ENCODE measurements around the gene PRKAB1.
A peak's percentile ranks its signal among the peaks of the same experiment; 100 is the strongest.
"Not testable (repeated sequence)": the region's sequence is repeated elsewhere in the genome, so short reads cannot be mapped to it uniquely, and the experiment has no call there.

Gene PRKAB1, protein sequence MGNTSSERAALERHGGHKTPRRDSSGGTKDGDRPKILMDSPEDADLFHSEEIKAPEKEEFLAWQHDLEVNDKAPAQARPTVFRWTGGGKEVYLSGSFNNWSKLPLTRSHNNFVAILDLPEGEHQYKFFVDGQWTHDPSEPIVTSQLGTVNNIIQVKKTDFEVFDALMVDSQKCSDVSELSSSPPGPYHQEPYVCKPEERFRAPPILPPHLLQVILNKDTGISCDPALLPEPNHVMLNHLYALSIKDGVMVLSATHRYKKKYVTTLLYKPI

DNA sequence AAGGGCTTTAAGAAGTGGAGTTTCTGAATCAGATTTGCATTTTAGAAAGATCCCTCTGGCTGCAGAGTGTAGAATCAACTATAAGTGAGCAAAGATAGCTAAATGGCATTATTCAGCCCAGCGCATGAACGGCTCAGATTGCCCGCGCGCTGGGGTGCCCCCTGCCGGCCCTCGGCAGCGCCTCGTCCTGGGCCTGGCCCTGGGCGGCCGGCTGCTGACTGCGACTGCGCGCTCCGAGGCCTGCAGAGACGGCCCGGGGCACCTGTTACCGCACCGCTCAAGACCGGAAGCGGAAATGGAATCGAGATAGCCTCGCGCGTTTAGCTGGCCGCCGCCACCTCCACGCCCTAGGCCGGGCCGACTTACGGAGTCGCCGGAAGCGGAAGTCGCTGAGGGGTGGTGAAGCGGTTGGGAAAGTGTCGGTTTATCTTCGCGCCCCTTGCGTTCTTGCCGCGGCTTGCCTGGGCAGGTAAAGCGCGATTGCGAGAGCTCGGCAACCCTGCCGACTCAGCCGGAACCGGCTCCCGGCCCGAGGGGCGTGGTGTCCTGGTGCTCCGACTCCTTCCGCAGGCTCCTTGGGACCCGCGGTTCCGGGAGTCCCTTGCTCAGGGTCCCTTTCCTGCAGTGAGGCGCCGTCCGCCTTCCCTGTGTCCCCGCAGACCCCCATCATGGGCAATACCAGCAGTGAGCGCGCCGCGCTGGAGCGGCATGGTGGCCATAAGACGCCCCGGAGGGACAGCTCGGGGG, at the start of gene PRKAB1:
Gene PRKAB1, plus strand, starts transcription at position 557 of the 747 bp plus-strand sequence. Its CDS starts 112 bp downstream, at position 669.
- DNase-seq (ENCODE audit: low read depth in 2 of 2): peak; percentile 89 to 90

DNA sequence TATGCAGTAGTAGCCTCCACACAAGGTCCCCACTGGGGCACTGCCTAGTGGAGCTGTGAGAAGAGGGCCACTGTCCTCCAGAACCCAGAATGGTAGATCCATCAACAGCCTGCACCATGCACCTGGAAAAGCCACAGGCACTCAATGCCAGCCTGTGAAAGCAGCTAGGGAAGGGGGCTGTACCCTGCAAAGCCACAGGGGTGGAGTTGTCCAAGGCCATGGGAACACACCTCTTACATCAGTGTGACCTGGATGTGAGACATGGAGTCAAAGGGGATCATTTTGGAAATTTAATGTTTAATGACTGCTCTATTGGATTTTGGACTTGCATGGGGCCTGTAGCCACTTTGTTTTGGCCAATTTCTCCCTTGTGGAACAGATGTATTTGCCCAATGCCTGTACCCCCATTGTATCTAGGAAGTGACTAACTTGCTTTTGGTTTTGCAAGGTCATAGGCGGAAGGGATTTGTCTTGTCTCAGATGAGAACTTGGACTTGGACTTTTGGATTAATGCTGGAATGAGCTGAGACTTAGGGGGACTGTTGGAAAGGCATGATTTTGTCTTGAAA, 49.5 kb upstream of the PRKAB1 start:
- not testable (repeated sequence) for DNase-seq (ENCODE audit: low read depth in 2 of 2)

DNA sequence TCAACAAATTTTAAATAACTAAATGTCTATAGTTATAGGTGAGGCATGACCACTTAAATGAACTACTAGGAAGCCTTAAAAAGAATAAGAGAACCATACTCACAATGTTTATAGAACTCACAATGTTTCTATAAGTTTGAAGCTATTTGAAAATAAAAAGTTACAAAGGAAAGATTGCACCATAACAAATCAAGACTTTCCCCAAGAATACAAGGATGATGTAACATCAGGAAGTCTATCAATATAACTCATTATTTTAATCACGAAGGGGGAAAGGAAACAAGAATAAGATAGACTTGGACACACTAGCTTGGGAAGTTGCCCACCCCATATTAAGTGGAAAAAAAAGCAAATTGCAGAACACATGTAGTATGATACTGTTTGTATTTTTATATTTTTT, 47.4 kb upstream of the PRKAB1 start:
- no peak for DNase-seq (ENCODE audit: low read depth in 2 of 2)

DNA sequence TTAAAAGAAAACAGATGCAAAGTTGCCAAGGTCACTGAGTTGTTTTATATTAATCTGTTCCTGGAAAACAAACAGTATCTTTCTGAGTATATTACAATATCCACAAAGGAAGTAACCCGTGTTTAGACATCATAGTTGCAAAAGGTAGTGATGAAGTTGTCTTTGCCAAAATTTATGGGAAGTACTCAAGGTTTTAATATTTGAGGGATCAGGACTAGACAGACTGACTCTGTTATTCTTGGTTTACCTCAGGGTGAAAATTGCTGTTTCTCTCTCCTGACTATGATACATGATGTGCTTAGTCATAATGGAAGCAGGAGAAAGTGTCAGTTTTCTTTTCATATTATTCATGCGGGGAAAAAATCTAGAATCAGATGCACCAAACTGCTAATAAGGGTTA, 46.1 kb upstream of the PRKAB1 start:
- DNase-seq (ENCODE audit: low read depth in 2 of 2): no peak

DNA sequence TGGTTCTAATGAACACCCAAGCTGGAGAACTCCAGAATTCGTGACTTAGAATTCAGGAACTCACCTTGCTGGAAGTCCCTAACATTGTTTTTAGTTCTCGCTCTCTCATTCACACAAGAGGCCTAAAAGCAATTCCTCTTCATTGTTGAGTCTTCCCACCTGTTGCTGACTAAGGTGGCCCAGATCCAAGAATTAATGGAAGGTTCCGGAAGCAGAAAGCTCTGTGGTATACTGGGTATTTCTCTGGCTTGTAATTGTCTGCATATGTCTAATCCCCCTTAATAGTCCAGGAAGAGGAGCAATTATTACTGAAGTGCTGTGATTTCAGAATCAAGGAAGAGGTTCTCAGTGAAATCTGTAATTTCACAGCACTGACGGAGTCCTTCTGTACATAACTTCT, 43.0 kb upstream of the PRKAB1 start:
- DNase-seq (ENCODE audit: low read depth in 2 of 2): no peak

DNA sequence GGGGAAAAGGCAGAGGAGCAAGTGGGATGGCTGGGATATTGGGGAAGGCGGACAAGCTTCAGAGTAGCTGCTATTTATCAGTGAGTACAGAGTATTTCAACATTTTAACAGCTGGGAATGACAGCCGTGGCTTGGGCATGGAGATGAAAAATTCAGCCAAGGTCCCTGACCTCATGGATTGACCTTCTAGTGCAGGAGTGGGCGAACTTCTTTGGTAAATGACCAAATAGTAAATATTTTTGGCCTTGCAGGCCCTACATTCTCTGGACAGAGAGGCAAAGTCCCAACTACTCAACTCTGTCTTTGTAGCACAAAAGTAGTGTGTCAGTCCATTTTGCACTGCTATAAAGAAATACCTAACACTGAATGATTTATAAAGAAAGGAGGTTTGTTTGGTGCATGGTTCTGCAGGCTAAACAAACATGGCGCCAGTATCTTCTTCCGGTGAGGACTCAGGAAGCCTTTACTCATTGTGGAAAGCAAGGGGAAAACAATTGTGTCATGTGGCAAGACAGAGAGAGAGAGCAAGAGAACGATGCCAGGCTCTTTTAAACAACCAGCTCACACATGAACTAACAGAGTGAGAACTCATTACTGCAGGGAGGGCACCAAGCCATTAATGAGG, 40.8 kb upstream of the PRKAB1 start:
- no peak for DNase-seq (ENCODE audit: low read depth in 2 of 2)

DNA sequence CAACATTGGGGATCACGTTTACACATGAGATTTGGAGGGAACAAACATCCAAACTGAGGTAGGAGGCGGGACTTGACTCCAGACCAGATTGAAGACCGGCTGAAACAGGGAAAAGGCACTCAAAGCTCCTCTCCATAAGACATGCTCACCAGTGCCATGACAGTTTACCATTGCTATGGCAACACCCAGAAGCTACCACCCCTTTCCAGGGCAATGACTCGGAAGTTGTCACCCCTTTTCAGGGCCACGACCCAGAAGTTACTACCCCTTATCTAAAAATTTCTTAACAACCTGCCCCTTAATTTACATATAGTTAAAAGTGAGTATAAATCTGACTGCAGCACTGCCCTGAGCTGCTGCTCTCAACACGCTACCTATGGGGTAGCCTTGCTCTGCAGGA, 40.2 kb upstream of the PRKAB1 start:
- no peak for DNase-seq (ENCODE audit: low read depth in 2 of 2)

DNA sequence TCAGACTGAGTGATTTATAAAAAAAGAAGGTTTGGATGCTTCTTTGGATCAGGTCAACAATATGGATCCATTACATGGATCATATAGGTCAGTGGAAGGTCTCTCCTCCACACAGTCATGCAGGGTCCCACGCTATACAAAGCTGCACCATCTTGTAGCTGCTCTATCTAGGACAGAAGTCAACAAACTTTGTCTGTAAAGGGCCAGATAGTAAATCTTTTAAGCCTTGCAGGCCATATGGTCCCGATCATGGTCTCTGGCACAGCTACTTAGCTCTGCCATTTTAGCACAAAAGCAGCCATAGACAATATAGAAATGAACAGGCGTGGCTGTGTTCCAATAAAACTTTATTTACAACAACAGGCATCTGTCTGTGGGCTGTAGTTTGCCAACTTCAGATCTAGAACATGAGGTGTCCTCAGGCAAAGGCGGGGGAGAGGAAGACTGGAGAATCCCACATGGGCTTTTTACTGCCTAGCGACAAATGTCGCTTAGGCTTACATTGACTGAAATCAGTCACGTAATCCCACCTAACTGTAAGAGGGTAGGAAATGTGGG, 37.6 kb upstream of the PRKAB1 start:
- DNase-seq (ENCODE audit: low read depth in 2 of 2): no peak

DNA sequence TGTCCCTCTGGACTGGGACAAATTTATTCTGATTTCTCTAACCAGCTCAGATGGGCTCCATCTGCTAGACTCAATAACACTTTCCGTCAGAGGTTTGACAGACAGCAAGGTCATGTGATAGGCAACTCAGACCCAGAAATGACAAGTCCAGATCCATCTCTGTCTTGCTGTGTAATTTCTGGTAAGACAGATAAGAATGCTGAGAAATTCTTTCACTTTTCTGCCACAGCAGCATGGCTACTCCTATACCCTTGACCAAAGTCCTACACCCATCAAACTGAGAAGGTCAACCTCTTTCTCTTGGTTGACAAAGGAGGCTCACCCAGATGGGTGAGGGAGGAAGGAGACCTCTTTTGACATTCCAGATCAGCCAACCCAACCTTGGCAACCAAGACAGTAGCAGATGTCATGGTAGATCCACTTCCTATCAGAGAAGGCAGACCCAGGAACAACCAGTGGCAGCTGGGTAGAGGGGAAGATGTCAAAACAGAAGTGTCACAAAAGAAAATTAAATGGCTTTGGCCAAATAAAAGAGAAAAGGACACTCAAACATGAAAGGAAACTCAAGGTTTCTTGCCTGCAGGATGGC, 36.9 kb upstream of the PRKAB1 start:
- DNase-seq (ENCODE audit: low read depth in 2 of 2): no peak

DNA sequence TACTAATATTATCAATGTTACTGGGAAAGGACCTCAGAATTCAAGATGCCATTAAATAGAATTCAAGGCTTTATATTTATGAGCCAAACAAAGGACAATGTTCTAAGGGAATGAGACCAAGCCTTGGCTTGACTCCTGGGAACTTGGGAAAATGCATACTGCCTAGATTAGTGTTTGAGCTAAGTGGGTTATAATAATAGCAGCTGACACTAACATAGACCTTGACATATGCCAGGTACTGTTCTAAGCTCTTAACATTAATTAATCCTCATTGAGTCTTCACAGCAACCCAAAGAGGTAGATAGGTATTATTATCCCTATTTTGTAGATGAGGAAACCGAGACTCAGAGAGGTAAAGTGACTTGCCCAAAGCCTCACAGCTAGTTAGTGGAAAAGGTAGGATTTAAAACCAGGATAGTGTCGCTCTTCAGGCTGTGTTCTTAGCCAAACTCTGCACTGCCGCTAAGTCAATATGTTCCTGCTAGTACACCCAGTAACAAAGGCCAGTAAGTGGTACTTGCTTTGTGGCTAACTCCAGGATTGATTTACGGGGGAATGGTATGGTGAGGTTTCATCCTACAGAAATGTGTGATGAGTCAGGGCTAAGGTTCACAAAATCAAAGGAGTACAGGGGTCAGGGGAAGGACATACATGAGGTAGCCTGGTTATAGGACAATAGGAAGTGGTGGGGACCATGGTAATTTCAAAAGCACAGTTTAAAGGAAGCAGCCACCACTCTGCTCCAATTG, 35.8 kb upstream of the PRKAB1 start:
- DNase-seq (ENCODE audit: low read depth in 2 of 2): no peak

DNA sequence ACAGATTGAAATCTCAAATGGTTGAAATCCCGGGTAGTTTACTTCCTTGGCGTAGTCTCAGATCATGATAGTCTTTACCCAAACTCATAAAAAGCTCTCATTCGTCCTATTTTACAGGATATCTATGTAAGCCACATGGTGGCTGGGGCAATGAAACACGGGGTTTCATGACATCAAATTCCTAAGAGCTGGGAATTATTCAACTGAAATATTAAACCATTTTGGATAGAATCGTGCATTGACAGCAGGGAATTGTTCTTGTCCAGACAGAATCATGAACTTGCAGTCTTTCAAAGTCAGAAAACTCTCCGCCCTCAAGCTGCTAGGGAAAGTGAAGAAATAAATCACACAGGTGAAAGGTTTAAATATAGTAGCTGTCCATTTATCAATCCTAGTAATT, 33.2 kb upstream of the PRKAB1 start:
- DNase-seq (ENCODE audit: low read depth in 2 of 2): no peak

DNA sequence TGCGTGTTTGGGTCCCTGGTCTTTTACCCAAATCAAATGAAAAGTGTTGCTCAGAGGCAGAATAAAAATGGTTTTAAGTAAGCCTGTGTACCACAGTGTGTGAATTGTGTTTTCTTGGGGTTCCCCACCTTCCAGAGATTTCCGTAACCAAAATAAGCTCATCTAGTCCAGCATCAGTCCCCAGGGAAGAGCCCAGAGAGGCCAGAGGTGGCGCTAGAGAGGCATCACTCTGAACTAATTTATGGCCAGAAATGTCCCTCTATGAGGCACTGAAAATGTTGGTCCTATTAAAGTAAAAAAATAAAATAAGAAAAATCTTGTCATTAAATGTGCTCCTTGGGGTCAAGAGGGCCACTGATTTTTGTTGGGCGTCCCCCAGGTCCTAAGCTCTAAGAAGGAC, 24.9 kb upstream of the PRKAB1 start:
- no peak for DNase-seq (ENCODE audit: low read depth in 2 of 2)

DNA sequence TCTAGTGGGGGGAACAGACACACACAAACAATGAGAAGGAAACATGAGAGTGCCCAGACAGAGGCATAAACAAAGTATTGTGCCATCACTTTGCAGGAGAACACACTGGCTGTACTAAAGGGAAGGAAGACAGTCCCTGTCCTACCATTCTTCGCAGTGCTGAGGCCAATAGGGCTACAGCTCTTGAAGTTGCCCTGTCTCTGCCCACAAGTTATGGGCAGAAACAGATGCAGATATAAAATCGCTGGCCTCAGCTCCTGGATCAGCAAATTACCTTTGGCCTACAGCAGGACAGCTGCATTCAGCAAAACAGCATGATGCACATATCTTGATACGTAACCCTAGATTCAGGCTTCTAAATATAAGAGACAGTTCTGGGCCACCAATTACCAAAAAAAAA, 23.0 kb upstream of the PRKAB1 start:
- no peak for DNase-seq (ENCODE audit: low read depth in 2 of 2)

DNA sequence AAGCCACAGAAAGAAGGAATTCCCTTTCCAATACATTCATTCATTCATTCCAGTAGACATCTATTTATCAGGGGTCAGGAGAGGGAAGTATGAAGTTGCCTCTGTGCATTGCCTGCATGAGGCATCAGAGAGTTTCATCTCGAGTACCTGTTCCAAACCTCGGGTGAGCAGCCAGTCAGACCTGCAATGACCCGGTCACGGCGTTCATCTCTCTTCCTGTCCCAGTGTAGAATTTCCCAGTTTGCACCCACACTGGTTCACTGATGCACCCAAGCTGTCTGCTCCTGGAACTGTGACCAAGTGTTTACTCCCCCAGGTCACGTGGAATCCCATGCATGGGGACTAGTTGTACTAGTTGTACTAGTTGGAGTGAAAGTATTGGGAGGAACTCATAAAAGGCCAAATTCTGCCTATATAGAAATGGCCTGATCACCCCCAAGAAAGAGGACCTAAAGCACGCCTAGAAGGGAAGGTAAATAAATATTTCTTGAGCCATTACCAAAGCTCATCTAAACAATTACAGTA, 22.3 kb upstream of the PRKAB1 start:
- DNase-seq (ENCODE audit: low read depth in 2 of 2): no peak

DNA sequence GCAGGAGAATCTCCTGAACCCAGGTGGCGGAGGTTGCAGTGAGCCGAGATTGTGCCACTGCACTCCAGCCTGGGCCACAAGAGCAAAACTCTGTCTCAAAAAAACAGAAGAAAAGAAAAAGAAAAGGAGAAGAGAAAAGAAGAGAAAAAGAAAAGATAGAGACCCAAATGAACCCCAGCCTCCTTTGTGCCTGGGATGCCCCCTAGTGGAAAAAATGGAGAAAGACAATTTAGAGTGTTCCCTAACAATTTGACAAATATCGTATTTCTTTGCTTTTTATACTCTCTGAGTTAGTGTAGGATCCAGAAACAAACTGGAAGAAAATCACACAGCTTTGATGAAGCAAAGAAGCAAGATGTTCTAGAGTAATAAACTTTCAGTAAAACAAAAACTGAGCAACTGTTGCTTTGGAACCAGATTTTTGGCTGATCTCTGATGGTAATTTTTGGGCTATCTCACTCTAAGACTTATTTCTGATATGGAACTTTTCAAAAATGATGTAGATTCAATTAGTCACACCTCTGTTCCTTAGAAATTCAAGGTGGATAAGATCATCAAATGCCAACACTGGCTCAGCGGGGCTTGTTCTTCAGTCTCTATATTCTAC, 18.6 kb upstream of the PRKAB1 start:
- DNase-seq (ENCODE audit: low read depth in 2 of 2): no peak

DNA sequence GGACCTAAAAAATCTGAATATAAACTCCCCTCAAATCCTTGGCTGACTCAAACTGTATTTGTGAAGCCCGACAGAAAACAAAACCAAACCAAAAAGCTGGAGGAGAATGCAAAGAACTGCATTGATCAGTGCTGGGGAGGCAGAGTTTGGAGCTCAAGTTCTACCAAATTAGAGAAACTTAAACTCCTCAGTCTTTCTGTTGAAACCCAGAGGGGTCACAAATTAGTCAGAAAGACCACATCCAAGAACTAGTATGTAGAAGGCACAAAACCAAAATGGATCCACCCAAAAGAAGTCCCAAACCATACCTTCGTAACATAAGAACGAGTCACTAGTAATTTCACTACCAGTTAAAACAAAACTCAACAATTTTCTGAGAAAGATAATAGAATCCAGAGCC, 15.3 kb upstream of the PRKAB1 start:
- DNase-seq (ENCODE audit: low read depth in 2 of 2): no peak

DNA sequence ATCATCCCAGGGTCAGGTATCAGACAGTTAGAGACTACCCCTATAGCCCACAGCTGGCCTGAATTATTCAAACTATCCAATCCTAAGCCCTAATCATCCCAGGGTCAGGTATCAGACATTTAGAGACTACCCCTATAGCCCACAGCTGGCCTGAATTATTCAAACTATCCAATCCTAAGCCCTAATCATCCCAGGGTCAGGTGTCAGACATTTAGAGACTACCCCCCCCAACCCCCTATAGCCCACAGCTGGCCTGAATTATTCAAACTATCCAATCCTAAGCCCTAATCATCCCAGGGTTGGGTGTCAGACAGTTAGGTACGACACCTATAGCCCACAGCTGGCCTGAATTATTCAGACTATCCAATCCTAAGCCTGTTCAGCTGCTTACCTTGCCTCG, 10.9 kb upstream of the PRKAB1 start:
- not testable (repeated sequence) for DNase-seq (ENCODE audit: low read depth in 2 of 2)

DNA sequence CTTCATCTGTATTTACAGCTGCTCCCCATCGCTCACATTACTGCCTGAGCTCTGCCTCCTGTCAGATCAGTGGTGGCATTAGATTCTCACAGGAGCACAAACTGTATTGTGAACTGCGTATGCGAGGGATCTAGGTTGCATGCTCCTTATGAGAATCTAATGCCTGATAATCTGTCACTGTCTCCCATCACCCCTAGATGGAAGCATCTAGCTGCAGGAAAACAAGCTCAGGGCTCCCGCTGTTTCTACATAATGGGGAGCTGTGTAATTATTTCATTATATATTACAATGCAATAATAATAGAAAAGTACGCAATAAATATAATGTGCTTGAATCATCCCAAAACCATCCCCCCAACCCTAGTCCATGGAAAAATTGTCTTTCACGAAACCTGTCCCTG, 9.8 kb upstream of the PRKAB1 start:
- not testable (repeated sequence) for DNase-seq (ENCODE audit: low read depth in 2 of 2)

DNA sequence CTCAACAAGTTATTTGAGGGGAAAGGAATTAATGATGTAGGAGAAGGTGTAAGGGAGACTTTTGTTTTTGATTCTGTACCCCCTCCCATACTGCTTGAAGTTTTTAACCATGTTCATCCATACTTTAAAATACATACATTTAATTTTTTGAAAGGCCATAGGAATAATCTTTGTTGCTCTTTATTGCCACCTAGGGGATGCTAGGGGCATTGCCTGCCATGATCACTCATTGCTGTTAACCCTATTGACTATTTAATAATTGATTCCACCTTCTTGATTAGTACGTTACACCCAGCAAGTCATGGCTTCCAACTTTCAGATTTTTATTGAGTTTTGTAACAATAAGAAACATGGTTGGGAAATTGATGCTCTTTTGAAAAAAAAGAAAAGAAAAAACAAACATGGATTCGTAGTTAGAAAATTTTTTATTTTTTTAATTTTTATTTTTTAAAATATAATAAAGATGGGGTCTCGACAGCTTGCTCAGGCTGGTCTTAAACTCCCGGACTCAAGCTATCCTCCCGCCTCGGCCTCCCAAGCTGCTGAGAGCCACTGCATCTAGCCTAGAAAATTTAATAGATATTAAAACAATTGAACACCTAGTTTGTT, 8.5 kb upstream of the PRKAB1 start:
- DNase-seq (ENCODE audit: low read depth in 2 of 2): peak in 1 of 2 donors; percentile 13

DNA sequence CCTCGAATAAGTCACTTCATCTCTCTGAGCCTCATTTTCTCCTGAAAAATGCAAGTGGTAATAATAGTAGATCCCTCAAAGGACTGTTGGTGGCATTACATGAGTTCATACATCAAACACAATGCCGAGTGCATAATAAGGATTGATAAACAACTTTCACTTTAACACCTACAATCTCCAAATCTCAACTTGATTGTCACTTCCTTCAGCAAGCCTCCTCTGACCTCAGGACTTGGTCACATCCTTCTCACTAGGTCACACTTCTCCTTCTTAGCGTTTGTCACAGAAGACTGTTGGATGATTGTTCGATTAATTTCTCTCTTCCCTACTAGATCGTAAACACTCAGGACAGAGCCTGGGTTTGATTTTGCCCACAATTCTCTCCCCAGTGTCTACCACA, 7.9 kb upstream of the PRKAB1 start:
- DNase-seq (ENCODE audit: low read depth in 2 of 2): no peak

All from stimulated activated CD8-positive, alpha-beta memory T cell treated with anti-CD3 and anti-CD28 coated beads, Interleukin-7, amount 100 ng/mL, for 1 hour (primary cell).